HL-60 (cell line): ENCODE data around the gene NIT1.

Experiments used
- CTCF ChIP-seq: IDR thresholded peaks from one replicate; pipeline ENCODE4 v1.5.1; 2011; ENCODE audit warnings: low read length, control low read depth, inconsistent platforms; ENCODE audit not compliant: insufficient read depth
- POLR2AphosphoS5 ChIP-seq: IDR thresholded peaks from 2 replicates; pipeline ENCODE4 v1.6.1; 2012; ENCODE audit warnings: low read depth

GRCh38 chr1:161121042-161121650, 3.2 kb downstream of the NIT1 start:
- TF ChIP-seq CTCF = no peak
- TF ChIP-seq POLR2AphosphoS5 = no peak
